Stimulated activated naive CD8-positive, alpha-beta T cell treated with anti-CD3 and anti-CD28 coated beads, Interleukin-15, amount 100 ng/mL, for 72 hours (primary cell): ENCODE measurements around the gene DNAAF9.
"Not testable (repeated sequence)": the region's sequence is repeated elsewhere in the genome, so short reads cannot be mapped to it uniquely, and the experiment has no call there.

ENCODE experiments used
- ATAC-seq: fragments of 150-1000 bp; cut with Tn5 transposase; 2 replicates; pipeline ENCODE4 v1.10.0; 2021; ENCODE audit warnings: mild to moderate bottlenecking, moderate library complexity
- DNase-seq, 2 donors: peaks; one replicate each; pipeline ENCODE4 v3.0.0; 2021 to 2022
- H3K27ac Mint-ChIP-seq, 2 donors: one replicate each; pipeline ENCODE4 v1.8.0; 2022; ENCODE audit warnings: mild to moderate bottlenecking in 2 of 2, mixed read lengths in 2 of 2, moderate library complexity in 2 of 2
- H3K27me3 Mint-ChIP-seq: one replicate; pipeline ENCODE4 v1.8.0; 2022; ENCODE audit warnings: mixed read lengths
- H3K4me1 Mint-ChIP-seq: one replicate; pipeline ENCODE4 v1.8.0; 2022; ENCODE audit warnings: mild to moderate bottlenecking, mixed read lengths
- H3K4me3 Mint-ChIP-seq, 2 donors: one replicate each; pipeline ENCODE4 v1.8.0; 2022; ENCODE audit warnings: mild to moderate bottlenecking in 2 of 2, mixed read lengths in 2 of 2, moderate library complexity in 1 of 2
- H3K9me3 Mint-ChIP-seq, 2 donors: one replicate each; pipeline ENCODE4 v1.8.0; 2022; ENCODE audit warnings: mixed read lengths in 2 of 2

Gene DNAAF9

DNA sequence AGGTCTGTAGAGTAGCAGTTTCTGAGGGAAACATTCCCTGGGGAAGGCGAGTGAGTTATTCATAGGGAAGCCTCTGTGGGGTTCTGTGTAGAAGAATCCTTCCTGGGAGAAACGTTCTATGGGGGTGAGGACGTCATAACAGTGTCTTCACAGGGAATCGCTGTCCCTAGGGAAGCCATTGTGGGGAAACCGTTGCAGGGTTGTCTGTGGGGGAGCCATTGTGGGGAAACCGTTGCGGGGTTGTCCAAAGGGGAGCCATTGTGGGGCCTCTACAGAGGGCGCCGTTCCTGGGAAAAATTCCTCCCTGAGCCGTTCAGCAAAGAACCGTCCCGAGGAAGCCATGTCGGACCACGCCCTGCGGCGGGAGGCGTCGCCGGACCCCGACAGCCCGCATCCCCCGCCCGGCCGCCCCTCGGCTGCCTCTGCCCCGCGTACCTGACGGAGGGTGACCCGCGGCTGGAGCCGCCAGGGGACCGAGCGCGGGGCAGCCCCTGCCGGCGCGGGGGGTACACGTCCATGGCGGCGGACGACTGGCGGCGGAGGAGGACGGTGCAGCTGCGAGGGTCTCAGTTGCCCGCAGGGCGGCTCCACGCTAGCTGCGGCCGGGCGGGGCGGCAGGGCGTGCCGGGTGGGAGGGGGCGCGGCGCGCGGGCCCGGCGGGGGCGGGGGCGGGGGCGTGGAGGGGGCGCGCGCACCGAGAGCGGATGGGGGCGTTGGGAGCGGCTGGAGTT, at the start of gene DNAAF9:
Gene DNAAF9 (minus strand): TSS at position 630 of the 731 bp plus-strand sequence. CDS start 112 bp downstream, at position 518.
- H3K9me3 Mint-ChIP-seq, result no peaks in the 10 kb centered on the region
- H3K27me3 Mint-ChIP-seq, result peaks cover 11% of the 10 kb centered on the region
- DNase-seq, result peak; percentile 72 to 73
- peak; percentile 82 for ATAC-seq
- H3K4me3 Mint-ChIP-seq, result peak within 1 kb of the TSS; percentile 94 to 99
- peaks cover 32% of the 10 kb centered on the region for H3K4me1 Mint-ChIP-seq
- peak within 1 kb of the TSS; percentile 88 to 92 for H3K27ac Mint-ChIP-seq

DNA sequence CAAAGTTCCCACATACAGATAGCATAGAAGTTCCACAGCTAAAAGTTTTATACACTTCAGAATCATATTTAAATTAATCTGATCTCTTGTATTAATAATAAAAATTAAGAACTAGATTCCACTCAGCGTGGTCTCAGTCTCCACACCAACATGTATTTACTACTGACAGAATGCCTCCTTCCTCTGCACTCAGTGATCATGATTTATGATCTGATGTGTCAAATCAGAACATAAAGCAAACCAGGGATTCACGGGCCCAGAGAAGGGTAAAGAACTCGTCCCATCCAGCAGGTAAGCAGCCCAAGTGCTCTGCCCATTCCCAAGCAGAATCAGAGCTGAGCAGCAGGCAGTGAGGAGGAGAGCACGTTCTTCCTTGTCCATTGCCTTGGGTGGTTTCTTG, 49.2 kb upstream of the DNAAF9 start:
- H3K4me3 Mint-ChIP-seq, result no peak overlapping the region
- DNase-seq, result no peak
- H3K9me3 Mint-ChIP-seq, result no peaks in the 10 kb centered on the region
- H3K27me3 Mint-ChIP-seq, result no peaks in the 10 kb centered on the region
- H3K27ac Mint-ChIP-seq, result no peak overlapping the region
- no peak for ATAC-seq
- H3K4me1 Mint-ChIP-seq, result no peaks in the 10 kb centered on the region

DNA sequence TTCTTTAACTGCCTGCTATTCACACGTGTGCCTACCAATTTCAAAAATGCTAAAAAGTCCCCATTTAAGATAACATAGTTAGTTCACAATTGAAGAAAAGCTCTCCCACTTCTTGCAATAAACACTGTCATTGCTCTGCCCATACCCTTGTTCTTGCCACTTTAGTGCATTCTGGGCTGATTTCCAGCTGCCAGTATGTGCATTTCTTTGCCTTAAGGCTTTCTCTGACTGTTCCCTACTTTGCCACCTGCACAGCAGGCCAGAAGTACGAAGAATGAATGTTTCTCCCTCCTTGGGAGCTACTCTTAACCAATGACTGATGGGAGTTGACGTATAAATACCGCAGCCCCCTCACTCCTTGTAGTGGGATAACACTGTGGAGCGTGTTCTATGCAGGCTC, 47.4 kb upstream of the DNAAF9 start:
- H3K4me3 Mint-ChIP-seq, result no peak overlapping the region
- H3K9me3 Mint-ChIP-seq, result no peaks in the 10 kb centered on the region
- H3K27ac Mint-ChIP-seq, result no peak overlapping the region
- peaks cover 7% of the 10 kb centered on the region for H3K27me3 Mint-ChIP-seq
- ATAC-seq (no peak), DNase-seq (no peak)
- no peaks in the 10 kb centered on the region for H3K4me1 Mint-ChIP-seq

DNA sequence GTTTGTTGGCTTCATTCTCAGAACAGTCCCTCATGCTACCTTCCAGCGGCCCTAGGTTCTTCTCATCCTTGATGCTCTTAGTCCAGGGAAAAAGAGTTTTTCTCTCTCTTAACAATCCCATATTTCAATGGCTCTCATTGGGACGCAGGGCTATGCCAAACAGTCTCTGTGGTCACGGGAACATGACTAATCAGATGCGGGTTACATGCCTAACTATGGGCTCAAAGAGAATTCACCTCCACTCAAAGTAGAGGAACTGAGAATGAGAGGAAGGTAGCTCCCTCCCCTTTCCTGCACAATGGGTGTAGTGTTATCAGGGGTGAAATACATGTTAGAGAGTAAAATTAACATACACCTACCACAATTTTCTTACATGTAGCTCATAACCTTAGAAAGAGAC, 45.2 kb upstream of the DNAAF9 start:
- Mint-ChIP-seq H3K4me3 (no peak overlapping the region), H3K9me3 (no peaks in the 10 kb centered on the region), H3K4me1 (no peaks in the 10 kb centered on the region), H3K27ac (no peak overlapping the region), H3K27me3 (peaks cover 7% of the 10 kb centered on the region)
- ATAC-seq, result no peak
- DNase-seq, result no peak

DNA sequence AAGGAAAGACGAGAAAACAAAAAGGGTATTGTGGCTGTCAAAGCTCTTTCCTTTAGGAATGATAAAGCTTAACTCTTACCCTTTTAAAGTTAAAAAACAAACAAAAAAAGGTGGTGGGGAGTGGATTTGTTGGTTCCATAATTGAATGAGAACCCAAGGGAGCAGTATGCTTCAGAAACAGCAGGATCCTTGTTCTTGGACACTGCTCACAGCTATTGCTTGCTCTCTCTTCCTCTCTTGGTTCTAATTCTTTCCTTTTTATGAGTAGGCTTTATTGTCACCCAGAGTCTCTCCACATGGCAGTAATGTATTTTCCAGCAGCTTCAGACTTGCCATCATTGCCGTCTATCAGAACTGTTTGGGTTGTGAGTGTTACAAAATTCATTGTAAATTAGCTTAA, 44.7 kb upstream of the DNAAF9 start:
- no peaks in the 10 kb centered on the region for H3K9me3 Mint-ChIP-seq
- peaks cover 7% of the 10 kb centered on the region for H3K27me3 Mint-ChIP-seq
- ATAC-seq (no peak), DNase-seq (no peak)
- H3K27ac Mint-ChIP-seq, result peak overlapping the region in 1 of 2 donors; percentile 44
- no peaks in the 10 kb centered on the region for H3K4me1 Mint-ChIP-seq
- H3K4me3 Mint-ChIP-seq, result no peak overlapping the region

DNA sequence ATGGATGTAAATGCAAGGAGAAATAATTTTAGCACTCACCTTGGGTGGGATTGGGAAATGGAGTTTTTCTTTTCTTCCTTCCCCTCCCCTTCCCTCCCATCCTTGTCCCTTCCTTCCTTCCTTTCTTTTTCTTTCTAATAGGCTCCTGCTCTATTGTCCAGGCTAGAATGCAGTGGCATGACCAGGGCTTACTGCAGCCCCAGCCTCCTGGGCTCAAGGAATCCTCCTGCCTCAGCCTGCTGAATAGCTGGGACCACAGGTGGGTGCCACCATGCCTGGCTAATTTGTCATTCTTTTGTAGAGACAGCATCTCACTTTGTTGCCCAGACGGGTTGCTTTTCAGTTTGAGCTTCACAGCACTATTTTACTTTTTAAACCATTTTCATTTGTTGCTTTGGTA, 41.9 kb upstream of the DNAAF9 start:
- DNase-seq (no peak), ATAC-seq (no peak)
- Mint-ChIP-seq H3K27me3 (peaks cover 17% of the 10 kb centered on the region), H3K4me3 (no peak overlapping the region), H3K9me3 (no peaks in the 10 kb centered on the region), H3K27ac (no peak overlapping the region), H3K4me1 (no peaks in the 10 kb centered on the region)

DNA sequence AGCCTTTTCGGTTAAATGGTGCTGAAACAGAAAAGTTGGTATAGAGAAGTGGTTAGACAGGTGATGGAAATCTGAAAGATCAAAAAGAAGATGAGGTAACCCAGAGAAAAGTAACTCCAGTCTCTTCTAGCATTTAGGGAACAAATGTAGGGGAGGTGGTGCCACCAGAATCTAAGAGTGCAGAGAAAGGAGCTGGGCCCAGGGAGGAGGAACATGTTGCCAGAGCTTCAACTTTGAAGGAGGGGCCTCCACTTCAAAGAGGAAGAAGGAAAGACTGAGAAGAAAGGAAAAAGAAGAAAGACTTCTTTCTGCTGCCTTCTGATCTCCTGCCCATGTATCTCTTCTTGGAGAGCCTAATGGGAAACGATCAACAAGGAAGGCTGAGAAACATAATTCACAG, 39.9 kb upstream of the DNAAF9 start:
- peaks cover 17% of the 10 kb centered on the region for H3K27me3 Mint-ChIP-seq
- ATAC-seq (no peak), DNase-seq (no peak)
- no peaks in the 10 kb centered on the region for H3K4me1 Mint-ChIP-seq
- no peaks in the 10 kb centered on the region for H3K9me3 Mint-ChIP-seq
- H3K4me3 Mint-ChIP-seq, result no peak overlapping the region
- H3K27ac Mint-ChIP-seq, result no peak overlapping the region

DNA sequence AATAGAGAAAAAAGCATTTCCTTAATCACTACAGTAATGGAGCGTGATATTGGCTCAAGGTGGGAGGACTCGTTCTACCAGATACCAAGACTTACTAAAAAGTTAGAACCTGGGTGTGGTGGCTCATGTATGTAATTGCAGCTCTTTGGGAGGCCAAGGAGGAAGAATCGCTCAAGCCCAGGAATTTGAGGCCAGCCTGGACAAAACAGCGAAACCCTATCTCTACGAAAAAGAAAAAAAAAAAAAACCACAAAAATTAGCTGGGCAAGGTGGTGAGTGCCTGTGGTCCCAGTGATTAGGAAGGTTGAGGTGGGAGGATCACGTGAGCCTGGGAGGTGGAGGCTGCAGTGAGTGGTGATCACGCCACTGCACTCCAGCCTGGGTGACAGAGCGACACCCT, 39.3 kb upstream of the DNAAF9 start:
- no peaks in the 10 kb centered on the region for H3K4me1 Mint-ChIP-seq
- no peak overlapping the region for H3K27ac Mint-ChIP-seq
- peaks cover 17% of the 10 kb centered on the region for H3K27me3 Mint-ChIP-seq
- no peak overlapping the region for H3K4me3 Mint-ChIP-seq
- ATAC-seq (no peak), DNase-seq (no peak)
- no peaks in the 10 kb centered on the region for H3K9me3 Mint-ChIP-seq

DNA sequence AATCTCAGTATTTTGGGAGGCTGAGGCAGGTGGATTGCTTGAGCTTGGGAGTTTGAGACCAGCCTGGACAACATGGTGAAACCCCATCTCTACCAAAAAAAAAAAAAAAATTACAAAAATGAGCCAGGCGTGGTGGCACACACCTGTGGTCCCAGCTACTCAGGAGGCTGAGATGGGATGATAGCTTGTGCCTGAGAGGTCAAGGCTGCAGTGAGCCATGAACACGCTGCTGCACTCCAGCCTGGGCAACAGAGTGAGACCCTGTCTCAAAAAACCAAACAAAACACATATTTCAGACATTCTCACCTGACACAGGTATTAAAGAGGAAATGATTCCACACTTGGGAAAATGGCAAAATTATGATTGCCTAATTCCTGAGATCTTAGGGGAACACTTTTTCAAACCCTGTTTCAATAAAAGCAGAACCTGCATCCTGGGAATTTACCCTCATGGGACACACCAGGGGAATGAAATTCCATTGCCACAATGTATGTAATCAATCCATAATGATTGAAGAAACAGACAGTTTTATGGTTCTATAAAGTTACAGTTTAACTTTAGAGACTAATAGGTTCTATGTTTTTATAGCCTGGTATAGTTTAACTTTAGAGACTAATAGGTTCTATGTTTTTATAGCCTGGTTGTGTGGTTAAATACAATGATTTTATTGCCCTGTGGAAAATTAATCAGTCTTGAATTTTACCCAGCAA, 29.6 kb upstream of the DNAAF9 start:
- peaks cover 15% of the 10 kb centered on the region for H3K27me3 Mint-ChIP-seq
- no peaks in the 10 kb centered on the region for H3K9me3 Mint-ChIP-seq
- ATAC-seq (no peak), DNase-seq (no peak)
- H3K4me1 Mint-ChIP-seq, result no peaks in the 10 kb centered on the region
- no peak overlapping the region for H3K4me3 Mint-ChIP-seq
- H3K27ac Mint-ChIP-seq, result no peak overlapping the region

DNA sequence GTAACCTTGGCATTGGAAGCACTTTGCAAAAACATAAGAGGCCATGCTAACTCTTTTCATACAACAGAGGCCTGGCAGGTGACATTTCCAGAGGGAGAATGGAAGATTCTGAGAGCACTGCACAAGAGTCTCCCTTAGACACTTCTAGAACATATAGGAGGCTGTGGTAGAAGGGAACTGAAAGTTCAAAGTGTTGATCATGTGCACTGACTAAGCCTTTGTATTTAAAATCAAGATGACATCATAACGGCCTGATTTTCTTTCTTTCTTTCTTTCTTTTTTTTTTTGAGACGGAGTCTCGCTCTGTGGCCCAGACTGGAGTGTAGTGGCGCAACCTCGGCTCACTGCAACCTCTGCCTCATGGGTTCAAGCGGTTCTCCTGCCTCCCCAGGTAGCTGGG, 26.8 kb upstream of the DNAAF9 start:
- no peaks in the 10 kb centered on the region for H3K9me3 Mint-ChIP-seq
- H3K27ac Mint-ChIP-seq, result no peak overlapping the region
- H3K4me1 Mint-ChIP-seq, result peaks cover 5% of the 10 kb centered on the region
- DNase-seq, result no peak
- no peak overlapping the region for H3K4me3 Mint-ChIP-seq
- H3K27me3 Mint-ChIP-seq, result peaks cover 32% of the 10 kb centered on the region
- no peak for ATAC-seq

DNA sequence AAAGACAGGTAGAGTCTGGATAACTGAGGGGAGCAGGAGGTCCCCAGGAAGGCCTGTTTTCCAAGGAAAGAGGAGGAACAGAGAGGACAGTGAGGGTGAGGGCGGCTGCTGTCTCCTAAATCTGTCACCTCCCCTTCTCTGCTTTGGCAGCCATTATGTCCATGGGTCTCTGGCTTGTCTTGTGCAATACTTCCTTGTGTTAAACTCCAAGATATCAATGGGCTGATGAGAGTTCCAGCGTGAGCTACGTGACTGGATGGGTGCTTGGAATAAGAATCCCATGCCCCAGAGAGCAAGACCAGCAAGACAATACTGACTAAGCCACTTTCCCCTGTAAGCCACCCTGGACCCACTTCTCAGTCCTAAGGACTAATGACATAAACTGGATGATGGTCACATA, 26.3 kb upstream of the DNAAF9 start:
- Mint-ChIP-seq H3K27me3 (peaks cover 30% of the 10 kb centered on the region), H3K4me3 (no peak overlapping the region), H3K4me1 (peaks cover 5% of the 10 kb centered on the region), H3K9me3 (no peaks in the 10 kb centered on the region), H3K27ac (no peak overlapping the region)
- ATAC-seq (no peak), DNase-seq (no peak)

DNA sequence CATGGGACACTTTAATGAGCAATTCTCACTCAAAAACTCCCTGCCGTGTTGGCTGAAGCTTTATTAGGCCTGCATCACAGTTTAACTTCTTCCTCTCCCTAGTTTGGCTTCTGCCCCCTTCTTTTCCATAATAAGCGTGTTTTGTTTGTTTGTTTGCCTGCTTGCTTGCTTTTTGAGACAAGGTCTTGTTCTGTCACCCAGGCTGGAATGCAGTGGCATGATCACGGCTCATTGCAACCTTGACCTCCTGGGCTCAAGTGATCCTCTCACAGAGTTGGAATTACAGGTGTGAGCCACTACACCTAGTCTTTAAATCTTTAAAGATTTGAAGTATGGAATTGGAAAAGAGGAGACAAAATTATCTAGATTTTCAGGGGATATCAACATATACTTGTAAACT, 25.4 kb upstream of the DNAAF9 start:
- DNase-seq (no peak), ATAC-seq (no peak)
- Mint-ChIP-seq H3K4me1 (peaks cover 5% of the 10 kb centered on the region), H3K4me3 (no peak overlapping the region), H3K27ac (no peak overlapping the region), H3K27me3 (peaks cover 21% of the 10 kb centered on the region), H3K9me3 (no peaks in the 10 kb centered on the region)

DNA sequence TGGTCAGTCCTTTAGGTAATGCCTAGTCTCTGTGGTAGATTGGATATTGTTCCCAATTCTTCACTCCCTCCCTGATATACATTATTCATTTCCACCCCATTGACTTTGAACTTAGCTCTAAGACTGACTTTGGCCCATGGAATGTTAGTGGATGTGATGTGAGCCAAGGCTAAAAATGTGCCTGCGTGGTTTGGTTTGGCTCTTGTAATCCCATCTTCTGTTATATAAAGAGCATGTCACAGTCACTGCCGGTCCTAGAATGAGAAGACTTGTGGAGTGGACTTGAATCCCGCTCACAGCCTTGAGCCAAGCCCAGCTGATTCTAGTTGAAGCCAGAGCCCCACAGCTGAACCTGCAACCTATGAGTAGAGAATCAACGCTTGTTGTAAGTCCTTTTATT, 23.6 kb upstream of the DNAAF9 start:
- H3K27ac Mint-ChIP-seq, result no peak overlapping the region
- DNase-seq (no peak), ATAC-seq (no peak)
- no peak overlapping the region for H3K4me3 Mint-ChIP-seq
- peaks cover 5% of the 10 kb centered on the region for H3K4me1 Mint-ChIP-seq
- H3K27me3 Mint-ChIP-seq, result peaks cover 20% of the 10 kb centered on the region
- no peaks in the 10 kb centered on the region for H3K9me3 Mint-ChIP-seq

DNA sequence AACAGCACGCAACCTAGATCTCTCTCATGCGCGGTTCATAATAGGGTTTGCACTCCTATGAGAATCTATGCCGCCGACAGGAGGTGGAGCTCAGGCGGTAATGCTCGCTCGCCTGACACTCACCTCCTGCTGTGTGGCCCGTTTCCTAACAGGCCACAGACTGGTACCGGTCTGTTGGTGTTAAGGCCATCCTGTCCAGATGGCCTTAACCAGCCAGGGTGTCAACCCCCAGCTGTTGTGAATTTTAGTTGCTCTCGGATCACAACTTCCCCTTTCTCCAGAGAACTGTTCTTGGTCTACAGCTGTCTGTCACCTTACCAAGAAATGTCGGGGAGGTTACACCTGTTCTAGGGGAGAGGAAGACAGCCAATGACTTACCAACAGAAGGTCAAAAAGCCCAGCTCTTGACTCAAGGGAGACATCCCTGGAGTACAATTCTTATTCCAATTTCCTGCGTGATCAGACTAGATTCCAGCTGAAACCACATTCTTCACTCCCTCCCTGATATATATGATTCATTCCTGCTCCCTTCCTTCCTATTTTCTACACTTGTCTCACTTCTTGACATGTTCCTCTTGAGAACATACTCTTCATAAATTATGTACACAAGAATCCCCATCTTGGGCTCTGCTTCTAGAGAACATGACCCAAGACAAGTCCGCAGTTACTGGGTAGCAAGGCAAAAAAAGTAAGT, 23.1 kb upstream of the DNAAF9 start:
- no peaks in the 10 kb centered on the region for H3K9me3 Mint-ChIP-seq
- H3K27me3 Mint-ChIP-seq, result peaks cover 20% of the 10 kb centered on the region
- no peak overlapping the region for H3K27ac Mint-ChIP-seq
- no peak overlapping the region for H3K4me3 Mint-ChIP-seq
- peaks cover 5% of the 10 kb centered on the region for H3K4me1 Mint-ChIP-seq
- ATAC-seq (no peak), DNase-seq (no peak)

DNA sequence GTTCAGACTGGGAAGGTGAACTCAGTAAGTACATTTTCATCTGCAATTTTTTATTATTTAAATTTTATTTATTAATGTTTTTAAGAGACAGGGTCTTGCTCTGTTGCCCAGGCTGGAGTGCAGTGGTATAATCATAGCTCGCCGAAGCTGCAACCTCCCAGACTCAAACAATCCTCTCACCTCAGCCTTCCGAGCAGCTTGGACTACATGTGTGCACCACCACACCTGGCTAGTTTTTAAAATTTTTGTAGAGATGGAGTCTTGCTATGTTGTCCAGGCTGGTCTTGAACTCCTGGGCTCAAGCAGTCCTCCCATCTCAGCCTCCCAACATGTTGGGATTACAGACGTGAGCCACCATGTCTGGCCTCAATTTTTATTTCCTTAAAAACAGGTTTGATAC, 19.3 kb upstream of the DNAAF9 start:
- not testable (repeated sequence) for H3K4me3 Mint-ChIP-seq, H3K27ac Mint-ChIP-seq, ATAC-seq, H3K4me1 Mint-ChIP-seq, H3K9me3 Mint-ChIP-seq, DNase-seq
- peaks cover 28% of the 10 kb centered on the region for H3K27me3 Mint-ChIP-seq

DNA sequence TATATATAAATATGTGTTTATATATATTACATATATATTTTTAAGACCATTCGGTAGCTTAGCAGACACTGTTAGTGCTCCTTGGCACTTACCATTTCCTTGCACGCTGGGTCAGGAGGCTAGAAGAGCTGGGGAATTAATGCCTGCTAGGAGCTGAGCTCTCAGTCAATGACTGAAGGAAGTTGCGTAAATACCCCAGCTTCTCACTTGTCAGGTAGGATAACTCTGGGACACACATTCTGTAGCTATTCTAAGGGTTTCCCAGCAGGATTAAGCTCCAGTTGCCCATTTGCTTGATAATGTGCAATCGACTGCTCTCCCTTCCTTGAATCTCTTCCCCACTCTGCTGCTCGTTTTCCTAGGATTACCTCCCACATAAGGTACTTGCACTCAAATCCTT, 15.7 kb upstream of the DNAAF9 start:
- ATAC-seq (no peak), DNase-seq (no peak)
- Mint-ChIP-seq H3K4me3 (no peak overlapping the region), H3K4me1 (peaks cover 10% of the 10 kb centered on the region), H3K27me3 (peaks cover 7% of the 10 kb centered on the region), H3K27ac (no peak overlapping the region), H3K9me3 (no peaks in the 10 kb centered on the region)
